ENCODE results near the gene ST6GALNAC5. TPM values are rescaled to one million over a fixed set of nuclear protein-coding genes. Genes with fewer than 3 reads are reported as not detected.

The ST6GALNAC5 gene
- total RNA-seq, 1 donor from 2014 or later, result 23.1 TPM

DNA sequence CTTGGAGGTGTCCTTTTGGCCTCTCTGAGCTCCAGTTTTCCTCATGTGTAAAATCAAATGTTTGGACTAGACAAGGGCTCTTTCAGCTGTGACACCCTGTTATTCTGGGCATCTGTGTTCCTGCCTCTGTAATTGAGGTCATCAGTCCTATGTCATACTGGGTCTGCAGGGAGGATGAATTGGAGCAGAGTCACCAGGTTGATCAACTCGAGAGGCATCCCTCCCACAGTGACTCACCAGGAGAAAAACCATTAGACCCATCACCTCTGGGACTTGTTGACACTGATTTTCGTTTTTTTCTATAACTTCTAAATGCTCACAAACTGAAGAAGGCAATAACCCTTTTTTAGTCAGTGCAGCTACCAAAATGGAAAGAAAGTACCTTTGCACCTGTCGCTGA lies 82.2 kb downstream of the ST6GALNAC5 start:
- no peak overlapping the region for H3K27ac ChIP-seq
- H3K9me3 ChIP-seq, result no peaks in the 10 kb centered on the region
- H3K4me1 ChIP-seq, result no peaks in the 10 kb centered on the region
- DNase-seq (no peak), ATAC-seq (no peak)
- TF ChIP-seq, protein P1, sequence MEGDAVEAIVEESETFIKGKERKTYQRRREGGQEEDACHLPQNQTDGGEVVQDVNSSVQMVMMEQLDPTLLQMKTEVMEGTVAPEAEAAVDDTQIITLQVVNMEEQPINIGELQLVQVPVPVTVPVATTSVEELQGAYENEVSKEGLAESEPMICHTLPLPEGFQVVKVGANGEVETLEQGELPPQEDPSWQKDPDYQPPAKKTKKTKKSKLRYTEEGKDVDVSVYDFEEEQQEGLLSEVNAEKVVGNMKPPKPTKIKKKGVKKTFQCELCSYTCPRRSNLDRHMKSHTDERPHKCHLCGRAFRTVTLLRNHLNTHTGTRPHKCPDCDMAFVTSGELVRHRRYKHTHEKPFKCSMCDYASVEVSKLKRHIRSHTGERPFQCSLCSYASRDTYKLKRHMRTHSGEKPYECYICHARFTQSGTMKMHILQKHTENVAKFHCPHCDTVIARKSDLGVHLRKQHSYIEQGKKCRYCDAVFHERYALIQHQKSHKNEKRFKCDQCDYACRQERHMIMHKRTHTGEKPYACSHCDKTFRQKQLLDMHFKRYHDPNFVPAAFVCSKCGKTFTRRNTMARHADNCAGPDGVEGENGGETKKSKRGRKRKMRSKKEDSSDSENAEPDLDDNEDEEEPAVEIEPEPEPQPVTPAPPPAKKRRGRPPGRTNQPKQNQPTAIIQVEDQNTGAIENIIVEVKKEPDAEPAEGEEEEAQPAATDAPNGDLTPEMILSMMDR (IDR thresholded peaks at IDR 0.05), result no peak
- H3K4me3 ChIP-seq, result no peak overlapping the region
- intact Hi-C loops (cut with DNase I), result no loop called here
- H3K27me3 ChIP-seq, result no peaks in the 10 kb centered on the region
- no peaks in the 10 kb centered on the region for H3K36me3 ChIP-seq

DNA sequence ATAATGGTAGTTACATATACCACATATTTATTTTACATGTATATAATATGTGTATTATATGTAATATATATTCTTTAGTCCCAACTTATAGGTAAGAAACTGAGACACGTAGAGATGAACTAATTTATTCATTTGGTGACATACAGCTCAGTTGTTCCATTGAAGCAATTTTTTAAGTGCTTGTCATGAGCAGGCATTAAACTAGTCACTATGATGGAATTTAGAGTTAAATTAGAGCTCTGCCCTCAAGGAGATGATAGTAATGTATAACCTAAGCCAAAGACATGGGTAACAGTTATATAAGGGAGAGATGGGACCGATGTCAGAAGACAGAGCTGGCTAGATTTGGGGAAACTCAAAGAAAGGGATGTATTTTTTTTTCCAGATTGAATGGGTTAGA lies 83.0 kb downstream of the ST6GALNAC5 start:
- no peaks in the 10 kb centered on the region for H3K36me3 ChIP-seq
- TF ChIP-seq, protein P1 (IDR thresholded peaks at IDR 0.05), result no peak
- intact Hi-C loops (cut with DNase I), result no loop called here
- no peaks in the 10 kb centered on the region for H3K9me3 ChIP-seq
- no peak for ATAC-seq
- no peak overlapping the region for H3K4me3 ChIP-seq
- H3K27me3 ChIP-seq, result no peaks in the 10 kb centered on the region
- DNase-seq, result no peak
- no peak overlapping the region for H3K27ac ChIP-seq
- no peaks in the 10 kb centered on the region for H3K4me1 ChIP-seq

DNA sequence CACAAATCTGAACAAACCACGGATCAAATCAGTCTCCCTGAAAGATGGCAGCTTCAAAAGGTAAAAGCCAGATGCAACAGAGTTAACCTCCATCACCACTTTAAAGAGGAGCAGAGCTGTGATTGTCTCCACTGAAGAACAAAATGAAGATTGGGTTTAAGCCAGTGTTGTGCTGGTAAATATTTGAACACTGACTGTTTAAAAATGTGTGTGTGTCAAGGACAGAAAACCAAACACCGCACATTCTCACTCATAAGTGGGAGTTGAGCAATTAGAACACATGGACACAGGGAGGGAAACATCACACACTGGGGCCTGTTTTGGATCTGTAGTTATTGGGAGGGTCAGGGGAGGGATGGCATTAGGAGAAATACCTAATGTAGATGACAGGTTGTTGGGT lies 83.9 kb downstream of the ST6GALNAC5 start:
- TF ChIP-seq, protein P1 (IDR thresholded peaks at IDR 0.05), result no peak
- DNase-seq (no peak), ATAC-seq (peak; percentile 77)
- H3K27me3 ChIP-seq, result no peaks in the 10 kb centered on the region
- H3K4me3 ChIP-seq, result no peak overlapping the region
- no peak overlapping the region for H3K27ac ChIP-seq
- H3K4me1 ChIP-seq, result no peaks in the 10 kb centered on the region
- H3K36me3 ChIP-seq, result no peaks in the 10 kb centered on the region
- intact Hi-C loops (cut with DNase I), result no loop called here
- no peaks in the 10 kb centered on the region for H3K9me3 ChIP-seq

DNA sequence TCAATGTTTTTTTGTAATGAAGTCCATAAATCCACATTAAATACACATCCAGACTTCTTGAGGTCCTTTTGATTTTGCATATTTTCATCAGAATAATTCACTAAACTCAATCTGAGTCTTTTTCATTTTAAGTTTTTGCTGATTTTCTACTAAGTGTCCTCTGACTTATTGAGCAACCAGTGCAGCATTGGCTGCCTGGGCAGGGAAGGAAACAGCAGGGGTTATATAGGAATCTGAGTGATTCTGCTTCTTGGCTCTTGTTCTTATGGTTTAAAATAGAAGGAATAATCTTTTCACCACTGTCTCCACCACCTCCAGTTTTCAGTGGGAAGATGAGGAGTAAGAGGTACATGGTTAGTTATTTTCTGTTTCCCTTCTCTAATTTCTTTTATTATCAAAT lies 88.4 kb downstream of the ST6GALNAC5 start:
- no peaks in the 10 kb centered on the region for H3K9me3 ChIP-seq
- H3K27ac ChIP-seq, result no peak overlapping the region
- TF ChIP-seq, protein P1 (IDR thresholded peaks at IDR 0.05), result no peak
- H3K36me3 ChIP-seq, result no peaks in the 10 kb centered on the region
- intact Hi-C loops (cut with DNase I), result no loop called here
- no peak overlapping the region for H3K4me3 ChIP-seq
- no peaks in the 10 kb centered on the region for H3K27me3 ChIP-seq
- no peak for DNase-seq
- ATAC-seq, result no peak
- H3K4me1 ChIP-seq, result no peaks in the 10 kb centered on the region

DNA sequence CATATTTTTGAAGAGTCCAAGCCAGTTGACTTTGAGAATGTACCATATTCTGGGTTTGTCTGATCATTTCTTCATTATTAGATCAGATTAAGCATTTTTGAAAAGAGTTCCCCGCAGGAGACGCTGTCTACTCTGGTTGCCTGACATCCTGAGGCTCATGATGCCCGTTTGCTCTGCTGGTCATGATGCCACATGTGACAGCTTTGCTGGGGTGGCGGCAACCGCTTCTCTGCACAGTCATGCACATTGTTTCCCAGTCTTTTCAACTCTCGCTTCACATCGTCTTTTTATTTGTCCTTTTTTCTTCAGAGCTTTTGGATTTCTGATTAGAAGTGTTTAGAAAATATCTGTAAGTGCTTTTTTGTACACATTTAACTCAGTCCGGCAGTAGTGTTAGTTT lies 90.7 kb downstream of the ST6GALNAC5 start:
- TF ChIP-seq, protein P1 (IDR thresholded peaks at IDR 0.05), result no peak
- DNase-seq (no peak), ATAC-seq (no peak)
- H3K4me1 ChIP-seq, result no peaks in the 10 kb centered on the region
- H3K36me3 ChIP-seq, result no peaks in the 10 kb centered on the region
- H3K9me3 ChIP-seq, result no peaks in the 10 kb centered on the region
- H3K4me3 ChIP-seq, result no peak overlapping the region
- no peaks in the 10 kb centered on the region for H3K27me3 ChIP-seq
- intact Hi-C loops (cut with DNase I), result no loop called here
- no peak overlapping the region for H3K27ac ChIP-seq

DNA sequence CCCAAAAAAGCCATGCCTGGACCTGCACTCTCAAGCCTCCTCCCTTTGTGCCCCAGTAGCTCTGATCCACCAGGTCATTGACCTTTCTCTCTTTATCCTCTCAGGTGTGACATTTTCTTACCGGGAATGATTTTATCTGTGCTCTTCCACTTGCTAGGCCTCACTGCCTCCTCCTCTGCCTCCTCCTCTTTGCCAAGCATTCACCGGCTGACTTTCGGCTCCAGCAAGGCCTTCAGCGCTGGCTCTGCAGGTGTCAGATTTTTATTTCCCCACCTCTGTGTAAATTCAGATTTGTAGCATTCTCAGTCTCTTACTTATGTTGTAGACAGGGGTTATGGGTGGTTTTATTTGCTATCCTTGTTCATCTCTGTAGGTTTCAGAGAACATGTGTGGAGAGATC lies 91.5 kb downstream of the ST6GALNAC5 start:
- Histone ChIP-seq H3K27me3 (no peaks in the 10 kb centered on the region), H3K36me3 (no peaks in the 10 kb centered on the region), H3K4me3 (no peak overlapping the region), H3K4me1 (no peaks in the 10 kb centered on the region), H3K27ac (no peak overlapping the region), H3K9me3 (no peaks in the 10 kb centered on the region)
- ATAC-seq, result no peak
- DNase-seq, result no peak
- intact Hi-C loops (cut with DNase I), result no loop called here
- TF ChIP-seq, protein P1 (IDR thresholded peaks at IDR 0.05), result no peak
